Stimulated activated CD8-positive, alpha-beta memory T cell treated with anti-CD3 and anti-CD28 coated beads, Interleukin-15, amount 100 ng/mL, for 4 hours (primary cell): ENCODE measurements around the gene SPI1.

Experiments used
- DNase-seq, 2 donors: peaks; one replicate each; pipeline ENCODE4 v3.0.0-alpha.2; 2020; ENCODE audit warnings: low read depth in 2 of 2

SPI1 gene

GRCh38 chr11:47358731-47359051 is 19.7 kb downstream of the SPI1 start:
- DNase-seq = no peak

DNA sequence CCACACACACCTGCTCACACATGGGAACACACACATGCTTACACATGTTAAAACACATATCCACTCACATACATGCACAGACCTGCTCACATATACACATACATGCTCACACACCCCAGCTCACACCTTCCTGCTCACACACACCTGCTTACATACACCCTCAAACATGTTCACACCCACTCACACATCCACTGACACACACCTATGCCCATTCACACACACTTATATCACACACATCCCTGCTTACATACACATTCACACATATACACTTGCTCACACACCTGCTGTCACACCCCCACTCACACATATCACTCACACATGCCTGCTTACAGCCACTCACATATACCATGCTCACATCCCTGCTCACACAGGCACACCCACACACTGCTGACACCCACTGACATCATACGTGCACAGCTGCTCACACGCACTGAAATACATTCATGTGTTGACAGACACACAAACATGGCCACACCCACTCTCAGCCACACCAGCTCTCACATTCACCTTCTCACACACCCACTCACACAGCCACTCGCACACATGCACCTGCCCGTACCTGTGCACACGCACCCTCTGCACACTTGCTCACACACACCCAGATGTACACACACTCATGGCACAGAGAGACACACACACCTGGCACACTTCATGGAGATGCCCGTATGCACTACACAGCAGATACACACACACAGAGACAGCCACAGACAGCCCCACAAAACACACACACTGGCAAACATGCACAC is 20.2 kb downstream of the SPI1 start:
- no peak for DNase-seq

- DNase-seq = no peak
These were observed 21.4 kb downstream of the SPI1 start for GRCh38 chr11:47356998-47357329.

DNA sequence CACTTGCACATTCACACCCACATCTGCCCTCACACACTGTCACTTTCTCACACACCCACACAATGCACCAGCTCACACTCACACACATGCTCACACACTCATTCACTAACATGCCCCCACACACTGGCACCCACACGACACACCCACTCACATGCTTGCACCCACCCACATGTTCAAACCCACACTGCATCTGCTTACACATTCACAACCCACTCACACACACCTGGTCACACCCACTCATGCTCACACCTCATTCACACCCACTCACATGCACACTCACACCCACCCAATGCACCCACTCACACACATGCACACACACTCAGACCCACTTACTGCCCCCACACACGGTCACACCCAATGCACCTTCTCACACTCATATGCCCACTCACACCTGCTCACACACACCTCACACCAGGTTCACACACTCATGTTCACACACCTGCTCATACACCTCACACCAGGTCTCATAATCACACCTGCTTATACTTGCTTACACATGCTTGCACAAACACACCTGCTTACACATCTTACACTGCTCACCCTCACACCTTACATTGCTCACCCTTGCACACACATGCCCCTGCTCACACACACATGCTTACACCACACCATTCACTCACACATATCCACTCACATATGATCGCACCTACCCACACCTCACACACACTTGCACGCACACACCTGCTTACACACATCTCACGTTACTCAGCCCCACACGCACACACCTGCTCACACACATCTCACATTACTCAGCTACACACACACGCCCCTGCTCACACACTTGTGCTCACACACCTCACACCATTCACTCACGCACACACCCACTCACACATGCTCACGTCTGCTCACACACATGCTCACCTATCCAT is 22.0 kb downstream of the SPI1 start:
- no peak for DNase-seq

DNA sequence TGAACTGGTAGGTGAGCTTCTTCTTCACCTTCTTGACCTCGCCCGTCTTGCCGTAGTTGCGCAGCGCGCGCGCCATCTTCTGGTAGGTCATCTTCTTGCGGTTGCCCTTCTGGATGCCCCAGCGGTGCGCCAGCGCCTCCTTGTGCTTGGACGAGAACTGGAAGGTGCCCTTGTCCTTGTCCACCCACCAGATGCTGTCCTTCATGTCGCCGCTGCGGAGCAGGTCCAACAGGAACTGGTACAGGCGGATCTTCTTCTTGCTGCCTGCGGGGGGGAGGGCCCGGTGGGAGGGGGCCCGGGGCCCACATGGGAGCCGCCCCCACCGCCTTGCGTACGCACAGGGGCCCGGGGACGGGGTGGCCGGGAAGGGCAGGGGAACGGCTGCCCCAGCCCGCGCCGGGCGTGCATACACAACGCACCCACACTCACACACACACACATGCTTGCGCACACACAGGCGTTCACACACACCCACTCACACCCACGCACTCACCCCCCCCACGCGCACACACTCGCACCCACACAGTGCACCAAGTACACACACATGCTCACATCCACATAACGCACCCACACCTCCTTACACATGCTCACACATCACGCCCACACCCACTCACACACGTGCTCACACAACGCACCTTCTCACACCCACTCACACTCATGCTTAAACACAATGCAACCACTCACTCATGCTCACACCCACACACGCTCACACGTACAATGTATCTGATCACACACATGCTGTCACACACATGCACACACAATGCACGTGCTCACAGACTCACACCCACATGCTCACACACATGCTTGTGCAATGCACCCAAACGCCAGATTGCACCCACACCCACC is 22.8 kb downstream of the SPI1 start:
- DNase-seq = no peak

- DNase-seq = no peak
These were observed 23.4 kb downstream of the SPI1 start for GRCh38 chr11:47354913-47355282.

DNA sequence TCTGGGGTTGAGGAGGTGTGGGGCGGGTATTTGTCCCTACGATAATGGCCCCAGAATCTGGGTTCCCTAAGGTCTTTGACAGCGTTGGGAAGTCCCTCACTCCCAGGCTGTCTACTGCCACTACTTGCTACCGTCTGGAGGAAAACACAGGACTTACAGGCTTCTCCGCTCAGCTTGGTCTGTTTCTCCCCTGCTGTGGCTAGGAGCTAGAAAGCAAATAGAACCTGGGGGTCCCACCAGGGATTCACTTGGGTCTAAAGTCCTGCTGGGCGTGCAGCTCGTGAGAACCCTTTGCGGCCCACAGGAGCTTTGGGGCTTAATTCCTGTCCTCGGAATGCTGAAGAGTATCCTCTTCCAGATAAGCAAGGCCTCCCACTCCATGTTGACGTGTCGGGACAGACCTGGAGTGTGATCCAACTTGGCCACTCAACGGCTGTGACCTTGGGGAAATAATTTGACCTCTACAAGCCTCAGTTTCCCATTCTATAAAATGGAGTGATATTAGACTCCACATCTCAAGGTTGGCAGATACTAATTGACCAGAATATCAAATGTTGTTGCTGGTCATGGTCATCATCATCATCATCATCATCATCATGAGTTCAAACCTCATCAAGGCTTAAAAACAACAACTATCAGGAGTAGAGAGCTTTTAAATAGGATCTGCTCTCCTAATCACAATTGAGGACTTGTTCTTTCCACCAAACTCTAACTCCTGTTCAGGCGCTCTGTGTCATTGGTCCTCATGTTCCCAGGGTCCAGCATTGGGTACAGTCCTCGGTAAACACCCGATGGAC is 24.2 kb downstream of the SPI1 start:
- no peak for DNase-seq

GRCh38 chr11:47352556-47352955 is 25.8 kb downstream of the SPI1 start, which contains the start of gene MYBPC3:
Gene MYBPC3, minus strand, starts transcription at chr11:47352702. Its CDS starts 55 bp downstream, at chr11:47352647.
- DNase-seq = no peak

- no peak for DNase-seq
These were observed 26.9 kb downstream of the SPI1 start for GRCh38 chr11:47351156-47352126.

DNA sequence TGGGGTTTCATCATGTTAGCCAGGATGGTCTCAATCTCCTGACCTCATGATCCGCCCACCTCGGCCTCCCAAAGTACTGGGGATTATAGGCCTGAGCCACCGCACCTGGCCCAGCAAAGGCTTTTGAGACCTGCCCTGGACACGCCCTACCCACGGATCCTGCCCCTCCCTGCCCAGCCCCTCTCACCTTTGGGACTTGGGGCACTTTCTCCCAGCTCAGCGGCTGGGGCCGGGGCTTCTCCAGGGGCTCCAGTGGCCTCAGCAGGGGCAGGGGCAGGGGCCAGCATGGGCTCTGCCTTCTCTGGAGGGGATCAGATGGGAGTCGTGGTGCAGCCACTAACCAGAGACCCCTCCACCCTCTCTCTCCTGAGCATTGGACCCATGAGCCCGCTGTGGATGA is 28.0 kb downstream of the SPI1 start:
- DNase-seq = no peak

DNA sequence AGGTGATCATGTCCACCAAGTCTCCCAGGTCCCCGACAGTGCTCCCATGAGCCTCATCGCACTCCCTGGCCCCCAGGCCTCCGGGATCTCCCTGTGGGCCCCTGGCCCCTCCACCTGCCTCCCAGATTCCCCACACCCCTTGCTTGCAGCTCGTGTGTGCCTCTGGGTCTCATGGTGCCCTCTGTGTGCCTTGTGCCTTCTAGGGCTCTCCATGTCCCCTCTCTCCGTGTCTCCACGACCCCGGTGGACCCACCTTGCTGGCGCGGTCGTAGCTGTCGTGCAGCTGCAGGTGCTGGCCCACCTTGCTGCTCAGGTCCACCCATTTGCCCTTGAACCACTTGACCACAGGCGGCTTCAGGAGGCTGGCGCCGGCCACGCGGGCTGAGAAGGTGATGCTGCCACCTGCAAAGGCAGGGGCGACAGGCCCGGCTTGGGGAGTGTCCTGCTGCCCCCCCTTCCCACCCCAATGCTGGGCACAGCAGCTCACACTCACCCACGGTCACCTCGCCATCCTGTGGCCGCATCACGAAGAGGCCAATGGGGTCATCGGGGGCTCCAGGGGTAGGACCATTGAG is 28.7 kb downstream of the SPI1 start:
- DNase-seq = no peak

GRCh38 chr11:47348859-47349258 is 29.5 kb downstream of the SPI1 start:
- DNase-seq = no peak

DNA sequence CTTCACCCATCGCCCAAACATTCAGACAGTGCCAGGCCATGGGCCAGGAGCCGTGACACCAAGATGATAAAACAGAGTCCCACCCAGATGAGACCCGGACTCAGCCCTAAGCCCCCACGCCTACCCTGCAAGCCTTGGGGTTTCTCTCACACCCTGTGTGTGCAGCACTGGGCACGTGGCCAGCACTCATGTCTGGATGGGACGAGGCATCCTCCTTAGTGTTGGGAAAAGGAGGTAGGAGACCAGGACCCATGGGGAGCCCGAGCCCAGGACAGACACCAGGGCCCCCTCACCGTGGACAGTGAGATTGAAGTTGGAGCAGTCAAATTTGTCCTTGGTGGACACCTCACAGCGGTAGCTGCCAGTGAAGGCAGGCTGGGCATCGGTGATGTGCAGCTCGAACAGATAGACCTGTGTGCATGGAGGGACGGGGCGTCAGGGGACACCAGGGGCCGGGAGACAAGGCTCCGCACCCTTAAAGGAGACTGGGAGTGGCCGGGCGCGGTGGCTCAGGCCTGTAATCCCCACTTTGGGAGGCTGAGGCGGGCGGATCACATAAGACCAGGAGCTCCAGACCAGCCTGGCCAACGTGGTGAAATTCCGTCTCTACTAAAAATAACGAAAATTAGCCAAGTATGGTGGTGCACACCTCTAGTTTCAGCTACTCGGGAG is 30.1 kb downstream of the SPI1 start:
- no peak for DNase-seq

- DNase-seq = no peak
These were observed 31.2 kb downstream of the SPI1 start for GRCh38 chr11:47347137-47347536.

- no peak for DNase-seq
These were observed 32.3 kb downstream of the SPI1 start for GRCh38 chr11:47345890-47346563.

DNA sequence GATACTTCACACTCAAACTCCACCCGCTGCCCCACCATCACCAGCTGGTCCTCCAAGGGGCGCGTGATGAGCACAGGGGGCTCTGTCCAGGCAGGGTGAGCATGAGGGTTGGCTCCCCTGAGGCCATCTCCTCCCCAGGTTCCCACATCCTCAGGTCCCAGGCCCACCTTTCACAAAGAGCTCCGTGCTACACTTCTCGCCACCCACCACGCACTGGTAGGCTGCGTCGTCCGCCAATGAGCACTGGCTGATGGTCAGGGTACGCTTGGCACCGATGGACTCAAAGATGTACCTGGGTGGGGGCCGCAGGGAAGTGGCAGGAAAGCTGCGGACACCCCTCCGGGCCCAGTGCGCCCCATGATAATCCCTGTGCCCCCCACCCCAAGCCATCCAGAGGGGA is 35.5 kb downstream of the SPI1 start:
- no peak for DNase-seq

- no peak for DNase-seq
These were observed 36.1 kb downstream of the SPI1 start for GRCh38 chr11:47342036-47342803.
